Hindlimb muscle (tissue), 1 donor: ENCODE measurements around the gene MAT1A. TPM values are rescaled to one million over a fixed set of nuclear protein-coding genes. Genes with fewer than 3 reads are reported as not detected.

Experiments used
- polyA plus RNA-seq: library from polyadenylated mRNA; unstranded; fragments of 120-200 nt; gene quantifications from one replicate; pipeline ENCODE4 v1.2.1, GENCODE V29; 2013; ENCODE audit not compliant: insufficient read length

The MAT1A gene
- polyA plus RNA-seq, 1 donor: not detected

Other genes with a start within 250 kb of the MAT1A start
- gene TMEM254, start 211.0 kb downstream of the MAT1A start, polyA plus RNA-seq: 16.3 TPM
- 75.9 TPM for gene PLAC9, start 156.9 kb downstream of the MAT1A start, polyA plus RNA-seq
- gene ANXA11, start 84.1 kb downstream of the MAT1A start, polyA plus RNA-seq: 96.9 TPM
- gene DYDC1, start 67.1 kb upstream of the MAT1A start, polyA plus RNA-seq: not detected
- not detected for gene DYDC2, start 67.1 kb upstream of the MAT1A start, polyA plus RNA-seq
- gene PRXL2A, start 118.9 kb upstream of the MAT1A start, polyA plus RNA-seq: 79.9 TPM
- 57.7 TPM for gene TSPAN14, start 164.7 kb upstream of the MAT1A start, polyA plus RNA-seq
- 0.10 TPM for gene SH2D4B, start 248.2 kb upstream of the MAT1A start, polyA plus RNA-seq